HG03378 (cell line): ENCODE data around the gene SMKR1.
A peak's percentile ranks its signal among the peaks of the same experiment; 100 is the strongest.
"Not testable (repeated sequence)": the region's sequence is repeated elsewhere in the genome, so short reads cannot be mapped to it uniquely, and the experiment has no call there.

Experiments used
- ATAC-seq: cut with Tn5 transposase; IDR thresholded peaks from one replicate; pipeline ENCODE4 v1.9.1; 2021; ENCODE audit warnings: mild to moderate bottlenecking, moderate library complexity; ENCODE audit not compliant: unreplicated experiment

The SMKR1 gene

DNA sequence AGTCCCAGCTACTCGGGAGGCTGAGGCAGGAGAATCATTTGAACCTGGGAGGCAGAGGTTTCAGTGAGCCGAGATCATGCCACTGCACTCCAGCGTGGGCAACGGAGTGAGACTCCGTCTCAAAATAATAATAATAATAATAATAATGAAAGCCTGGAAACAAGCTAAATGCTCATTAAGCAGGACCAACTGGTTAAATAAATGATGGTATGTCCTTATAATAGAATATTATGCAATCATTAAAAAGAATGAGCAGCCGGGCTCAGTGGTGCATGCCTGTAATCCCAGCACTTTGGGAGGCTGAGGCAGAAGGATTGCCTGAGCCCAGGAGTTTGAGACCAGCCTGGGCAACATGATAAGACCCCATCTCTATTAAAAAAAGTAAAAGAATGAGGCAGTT lies 21.0 kb upstream of the SMKR1 start:
- ATAC-seq, result not testable (repeated sequence)

GRCh38 chr7:129482781-129483180 lies 19.6 kb upstream of the SMKR1 start:
- ATAC-seq, result no peak

DNA sequence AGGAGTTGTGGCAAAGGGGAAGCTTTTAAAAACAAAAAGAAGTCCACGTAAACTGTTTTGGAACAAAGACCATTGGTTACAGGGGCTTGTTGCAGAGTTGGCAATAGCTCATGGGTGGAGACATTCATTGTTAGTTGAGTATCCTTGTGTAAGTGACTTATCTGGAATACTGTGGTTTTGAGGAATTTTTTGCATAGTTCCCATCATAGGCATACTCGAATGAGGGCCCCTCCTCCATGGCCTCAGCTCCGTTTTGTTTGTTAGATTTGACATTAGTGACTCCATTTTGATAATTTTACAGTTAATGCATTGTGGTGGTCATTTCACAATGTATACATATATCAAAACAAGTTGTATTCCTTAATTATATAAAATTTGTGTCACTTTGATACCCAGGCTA lies 12.8 kb upstream of the SMKR1 start:
- no peak for ATAC-seq

DNA sequence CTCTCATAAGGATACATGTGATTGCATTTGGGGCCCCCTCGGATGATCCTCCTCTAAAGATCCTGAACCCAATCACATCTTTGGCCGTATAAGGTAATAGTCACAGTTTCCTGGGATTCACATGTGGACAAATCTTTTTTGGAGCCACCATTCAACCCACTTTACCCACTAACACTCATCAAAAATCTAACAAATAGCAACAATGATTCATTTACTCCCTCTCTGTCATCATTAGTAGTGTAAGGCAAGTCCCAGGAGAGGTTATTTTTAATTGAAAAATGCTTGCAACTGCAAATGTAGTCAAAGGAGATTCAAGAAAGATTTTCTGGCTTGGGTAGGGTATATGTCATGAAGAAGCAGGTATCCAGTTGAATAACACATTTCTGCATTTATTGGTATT lies 9.9 kb upstream of the SMKR1 start:
- ATAC-seq, result no peak

GRCh38 chr7:129493555-129493954 lies 8.8 kb upstream of the SMKR1 start:
- ATAC-seq, result peak; percentile 25

GRCh38 chr7:129494041-129494440 lies 8.3 kb upstream of the SMKR1 start:
- peak; percentile 86 for ATAC-seq

GRCh38 chr7:129495987-129496386 lies 6.3 kb upstream of the SMKR1 start:
- ATAC-seq, result no peak

- ATAC-seq, result no peak
Measured at GRCh38 chr7:129496653-129497052, 5.7 kb upstream of the SMKR1 start.

GRCh38 chr7:129497156-129497555 lies 5.2 kb upstream of the SMKR1 start:
- ATAC-seq, result no peak

DNA sequence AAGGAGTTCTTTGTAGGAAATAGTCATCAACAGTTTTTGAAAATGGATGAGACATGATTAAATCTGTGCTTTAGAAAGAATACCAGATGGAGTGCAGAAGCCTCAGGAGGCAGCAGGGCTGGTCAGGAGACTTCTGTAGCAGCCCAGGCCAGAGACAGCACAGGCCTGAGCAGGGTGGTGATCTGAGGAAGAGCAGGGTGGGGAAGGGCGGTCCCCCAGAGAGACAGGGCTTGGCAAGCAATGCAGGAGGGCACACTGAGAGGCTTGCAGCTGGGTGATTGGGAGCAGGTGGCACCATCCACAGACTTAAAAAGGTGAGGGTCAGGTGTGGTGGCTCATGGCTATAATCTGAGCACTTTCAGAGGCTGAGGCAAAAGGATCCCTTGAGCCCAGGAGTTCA lies 4.3 kb upstream of the SMKR1 start:
- ATAC-seq, result no peak

- no peak for ATAC-seq
Measured at GRCh38 chr7:129499999-129500398, 2.3 kb upstream of the SMKR1 start.

DNA sequence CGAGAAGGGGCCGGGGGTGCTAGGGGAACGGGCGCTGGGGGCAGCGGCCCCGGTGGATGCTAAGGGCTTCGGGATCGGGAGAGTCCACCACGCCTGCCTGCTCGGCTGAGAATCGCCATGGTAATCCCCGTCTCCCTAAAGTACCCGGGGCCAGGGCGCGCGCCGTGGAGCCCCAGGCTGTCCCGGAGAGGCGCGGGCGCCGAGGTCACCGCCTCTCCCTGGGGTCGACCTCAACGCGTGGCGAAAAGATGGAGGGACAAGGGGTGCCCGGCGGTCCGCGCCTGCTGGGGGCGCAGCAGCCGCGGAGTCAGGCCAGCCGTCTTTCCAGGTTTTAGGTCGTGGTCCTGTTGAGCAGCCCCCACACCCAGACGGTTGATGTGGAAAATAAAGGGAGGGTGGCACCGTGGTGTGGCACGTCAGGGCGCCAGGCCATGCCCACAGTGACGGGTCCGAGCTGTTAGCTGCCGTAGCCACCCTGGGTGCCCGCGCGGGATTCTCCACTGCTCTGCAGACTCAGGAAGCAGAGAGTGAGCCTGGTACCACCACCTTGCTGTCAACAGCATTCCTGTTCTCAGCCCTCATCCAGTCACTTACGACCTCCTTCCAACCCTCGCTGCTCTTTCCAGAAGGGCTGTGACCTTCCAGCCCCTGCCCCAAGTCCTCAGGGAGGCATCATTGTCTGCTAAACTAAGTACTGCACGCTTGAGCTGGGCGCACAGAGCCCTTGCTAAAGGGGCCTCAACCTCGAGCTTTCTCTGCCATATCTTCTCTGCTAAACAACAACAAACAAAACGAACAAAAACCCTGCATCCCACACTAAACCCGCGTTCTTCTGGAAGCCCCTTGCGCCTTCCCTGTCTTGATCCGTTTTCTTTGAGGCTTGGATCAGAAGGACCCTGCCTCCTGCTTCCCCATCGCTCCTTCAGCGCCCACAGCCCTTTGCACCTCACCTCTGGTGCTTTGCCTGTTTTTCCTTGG lies 666 bp downstream of the SMKR1 start:
- peak; percentile 10 for ATAC-seq

DNA sequence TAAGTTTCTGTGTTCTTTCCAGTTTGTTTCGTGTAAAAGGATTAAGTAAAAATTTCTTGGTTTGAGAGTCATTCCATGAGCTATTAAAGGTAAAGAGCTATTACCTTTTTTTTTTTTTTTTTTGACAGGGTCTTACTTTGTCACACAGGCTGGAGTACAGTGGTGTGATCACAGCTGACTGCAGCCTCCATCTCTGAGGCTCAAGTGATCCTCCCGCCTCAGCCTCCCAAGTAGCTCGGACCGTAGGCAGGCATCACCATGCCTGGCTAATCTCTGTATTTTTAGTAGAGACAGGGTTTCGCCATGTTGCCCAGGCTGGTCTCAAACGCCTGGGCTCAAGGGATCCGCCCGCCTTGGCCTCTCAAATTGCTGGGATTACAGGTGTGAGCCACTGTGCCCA lies 1.4 kb downstream of the SMKR1 start:
- ATAC-seq, result no peak

DNA sequence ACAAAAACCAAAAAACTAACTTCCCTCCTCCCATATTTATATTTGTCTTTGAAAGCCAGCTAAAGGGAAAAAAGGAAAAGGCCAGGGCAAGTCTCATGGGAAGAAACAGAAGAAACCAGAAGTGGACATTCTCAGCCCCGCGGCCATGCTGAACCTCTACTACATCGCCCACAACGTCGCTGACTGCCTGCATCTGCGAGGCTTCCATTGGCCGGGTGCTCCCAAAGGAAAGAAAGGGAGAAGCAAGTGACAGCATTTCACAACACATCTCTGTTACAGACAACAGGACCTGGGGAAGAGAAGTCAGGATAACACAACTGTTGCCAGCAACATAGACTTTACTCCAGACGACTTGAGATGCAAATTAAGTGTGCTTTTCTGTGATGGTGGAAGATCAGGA lies 9.9 kb downstream of the SMKR1 start:
- ATAC-seq, result no peak

- no peak for ATAC-seq
Measured at GRCh38 chr7:129513546-129513945, 11.2 kb downstream of the SMKR1 start.

DNA sequence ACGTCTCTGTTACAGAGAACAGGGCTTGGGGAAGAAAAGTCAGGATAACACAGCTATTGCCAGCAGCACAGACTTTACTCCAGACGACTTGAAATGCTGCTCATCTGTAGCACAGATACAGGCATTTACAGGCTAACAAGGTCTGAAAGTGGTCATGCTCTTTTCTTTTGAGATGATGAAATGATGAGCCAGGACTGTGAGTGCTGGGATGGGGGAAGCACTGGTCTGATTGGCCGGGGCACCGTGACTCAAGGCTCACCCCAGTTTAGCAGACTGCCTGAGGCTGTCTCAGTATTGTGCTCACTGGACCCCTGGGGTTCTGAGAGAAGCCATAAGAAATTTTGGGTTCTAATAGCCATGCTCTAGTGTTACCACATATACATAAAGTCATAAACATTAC lies 12.4 kb downstream of the SMKR1 start:
- no peak for ATAC-seq

DNA sequence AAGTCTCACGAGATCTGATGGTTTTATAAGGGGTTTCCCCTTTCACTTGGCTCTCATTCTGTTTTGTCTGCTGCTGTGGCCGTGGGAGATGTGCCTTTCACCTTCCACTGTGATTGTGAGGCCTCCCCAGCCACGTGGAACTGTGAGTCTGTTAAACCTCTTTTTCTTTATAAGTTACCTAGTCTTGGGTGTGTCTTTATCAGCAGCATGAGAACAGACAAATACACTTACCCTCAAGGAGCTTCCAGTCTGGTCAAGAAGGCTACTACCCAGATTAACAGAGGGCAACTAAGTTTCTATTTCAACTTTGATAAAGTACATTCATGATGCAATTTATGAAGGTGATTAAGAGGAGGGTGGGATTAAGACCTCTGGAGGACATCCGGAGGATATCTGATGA lies 13.1 kb downstream of the SMKR1 start:
- ATAC-seq, result no peak

DNA sequence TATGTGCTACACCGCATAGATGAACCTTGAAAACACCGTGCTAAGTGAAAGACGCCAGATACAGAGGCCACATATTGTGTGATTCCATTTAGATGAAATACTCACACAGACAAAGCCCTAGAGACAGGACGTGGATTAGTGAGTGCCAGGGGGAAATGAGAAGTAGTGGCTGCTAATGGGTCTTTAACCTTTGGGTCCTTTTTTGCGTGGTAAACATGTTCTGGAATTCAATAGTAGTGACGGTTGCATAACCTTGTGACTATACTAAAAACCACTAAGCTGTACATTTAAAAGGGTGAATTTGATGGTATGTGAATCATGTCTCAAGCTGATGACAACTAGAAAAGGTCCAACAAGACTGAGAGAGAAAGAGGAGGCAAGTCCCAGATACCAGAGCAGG lies 15.6 kb downstream of the SMKR1 start:
- ATAC-seq, result no peak

- ATAC-seq, result no peak
Measured at GRCh38 chr7:129519464-129519863, 17.1 kb downstream of the SMKR1 start.

DNA sequence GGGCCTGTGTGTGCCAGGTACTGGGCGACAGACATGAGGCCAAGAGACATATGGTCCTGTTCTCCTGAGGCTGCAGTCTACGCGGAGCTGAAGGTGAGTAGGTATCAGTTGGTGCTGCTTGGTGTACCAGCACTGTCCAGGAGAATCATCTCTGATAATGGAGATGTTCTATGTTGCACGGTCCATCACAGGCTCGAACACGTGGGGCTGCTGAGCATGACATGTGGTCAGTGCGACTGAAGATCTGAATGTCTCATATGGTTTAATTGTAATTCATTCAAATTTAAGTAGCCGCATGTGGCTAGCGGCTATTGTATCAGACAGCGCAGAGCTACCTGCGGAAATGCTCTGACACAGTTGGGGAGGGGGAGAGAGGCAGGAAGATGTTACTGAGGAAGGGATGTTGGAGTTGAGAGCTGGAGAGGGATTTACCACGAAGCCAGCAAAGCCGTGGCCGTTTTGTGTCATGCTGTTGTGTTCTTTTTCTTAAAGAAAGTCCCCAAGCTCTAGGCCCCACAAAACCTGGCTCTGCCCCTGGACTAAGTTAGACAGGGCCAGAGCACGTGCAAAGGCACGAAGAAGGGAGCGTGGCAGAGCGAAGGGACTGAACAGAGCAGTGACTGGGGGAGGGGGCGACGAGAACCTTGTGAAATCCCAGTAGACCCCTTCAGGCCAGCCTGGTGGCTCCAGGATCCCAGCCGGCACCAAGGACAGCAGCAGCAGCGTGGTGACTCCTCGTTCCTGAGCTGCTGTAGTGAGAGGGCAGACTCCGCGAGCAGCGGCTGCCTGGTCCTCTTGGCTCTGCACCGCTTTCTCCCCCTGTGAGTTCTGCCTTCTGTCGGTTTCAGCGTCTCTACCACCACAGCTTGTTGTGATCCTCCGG lies 20.0 kb downstream of the SMKR1 start:
- ATAC-seq, result no peak

DNA sequence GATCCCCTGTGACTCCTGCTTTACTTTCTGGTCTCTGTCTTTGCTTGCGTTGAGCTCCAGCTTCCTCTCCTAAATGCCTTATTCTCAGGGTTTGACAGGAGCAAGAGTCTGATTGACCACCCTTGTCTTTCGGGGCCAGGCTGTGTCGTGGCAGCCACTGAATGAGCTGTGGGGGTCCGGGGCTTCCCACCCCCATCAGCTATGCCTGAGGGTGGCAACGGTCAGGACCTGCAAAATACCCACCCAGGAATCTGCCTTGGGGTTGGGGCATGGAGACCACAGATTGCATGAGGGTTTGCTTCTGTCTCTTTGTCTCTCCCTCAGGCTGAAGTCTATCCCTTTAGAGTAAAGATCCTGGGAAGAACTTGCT lies 20.6 kb downstream of the SMKR1 start:
- no peak for ATAC-seq

- no peak for ATAC-seq
Measured at GRCh38 chr7:129523924-129524323, 21.6 kb downstream of the SMKR1 start.
